ENCODE data around the gene AFMID. TPM values are rescaled to one million over a fixed set of nuclear protein-coding genes. Genes with fewer than 3 reads are reported as not detected.
"Not testable (repeated sequence)": the region's sequence is repeated elsewhere in the genome, so short reads cannot be mapped to it uniquely, and the experiment has no call there.

Gene AFMID
- total RNA-seq (2014; rRNA removed; shearing (Covaris generic)): 12.1 and 14.8 TPM in 2 replicates

- DNase-seq (ENCODE audit: low read depth): peak; percentile 99
Observed at GRCh38 chr17:78186692-78187595, at the start of gene AFMID, which contains the start of gene TK1. Gene AFMID, plus strand, starts transcription at chr17:78187362. Its CDS starts 9 bp downstream, at chr17:78187371. Gene TK1, minus strand, starts transcription at chr17:78187052. Its CDS starts 58 bp downstream, at chr17:78186994.

- no peak for DNase-seq (ENCODE audit: low read depth)
Observed at GRCh38 chr17:78137392-78138203, 49.6 kb upstream of the AFMID start.

- peak; percentile 10 for DNase-seq (ENCODE audit: low read depth)
Observed at GRCh38 chr17:78138204-78139060, 48.7 kb upstream of the AFMID start.

- not testable (repeated sequence) for DNase-seq (ENCODE audit: low read depth)
Observed at GRCh38 chr17:78139861-78140168, 47.3 kb upstream of the AFMID start.

GRCh38 chr17:78140169-78141051 lies 46.8 kb upstream of the AFMID start:
- DNase-seq (ENCODE audit: low read depth): peak; percentile 96

GRCh38 chr17:78141437-78142118 lies 45.6 kb upstream of the AFMID start:
- DNase-seq (ENCODE audit: low read depth): no peak

- DNase-seq (ENCODE audit: low read depth): peak; percentile 89
Observed at GRCh38 chr17:78142119-78142861, 44.9 kb upstream of the AFMID start.

GRCh38 chr17:78143214-78144146 lies 43.7 kb upstream of the AFMID start:
- no peak for DNase-seq (ENCODE audit: low read depth)

- peak; percentile 80 for DNase-seq (ENCODE audit: low read depth)
Observed at GRCh38 chr17:78144147-78144719, 42.9 kb upstream of the AFMID start.

- no peak for DNase-seq (ENCODE audit: low read depth)
Observed at GRCh38 chr17:78144736-78145641, 42.2 kb upstream of the AFMID start.

- DNase-seq (ENCODE audit: low read depth): no peak
Observed at GRCh38 chr17:78146471-78146869, 40.7 kb upstream of the AFMID start.

- no peak for DNase-seq (ENCODE audit: low read depth)
Observed at GRCh38 chr17:78146881-78147280, 40.3 kb upstream of the AFMID start.

GRCh38 chr17:78147315-78147998 lies 39.7 kb upstream of the AFMID start:
- no peak for DNase-seq (ENCODE audit: low read depth)

GRCh38 chr17:78148286-78149016 lies 38.7 kb upstream of the AFMID start:
- no peak for DNase-seq (ENCODE audit: low read depth)

GRCh38 chr17:78151514-78152008 lies 35.6 kb upstream of the AFMID start:
- no peak for DNase-seq (ENCODE audit: low read depth)

All from Daoy (cell line).